Measurements from ENCODE around the gene RTN4RL1. TPM values are rescaled to one million over a fixed set of nuclear protein-coding genes. Genes with fewer than 3 reads are reported as not detected.
A peak's percentile ranks its signal among the peaks of the same experiment; 100 is the strongest.

RTN4RL1 gene
- total RNA-seq, 1 donor from 2014 or later: 12.4 TPM

GRCh38 chr17:1941272-1942065 is 83.7 kb downstream of the RTN4RL1 start:
- Mint-ChIP-seq H3K4me1 (ENCODE audit: low read depth) (peaks cover 5% of the 10 kb centered on the region), H3K27me3 (no peaks in the 10 kb centered on the region), H3K9me3 (ENCODE audit: low read depth) (no peaks in the 10 kb centered on the region), H3K36me3 (ENCODE audit: insufficient read depth) (no peaks in the 10 kb centered on the region), H3K4me3 (ENCODE audit: low read depth) (no peak overlapping the region), H3K27ac (no peak overlapping the region)
- no peak for TF ChIP-seq CTCF (IDR thresholded peaks at IDR 0.05; ENCODE audit: unreplicated experiment)
- DNase-seq (ENCODE audit: low spot score, unreplicated experiment): no peak

- Mint-ChIP-seq H3K27ac (peak overlapping the region; percentile 64), H3K4me1 (ENCODE audit: low read depth) (peaks cover 2% of the 10 kb centered on the region), H3K4me3 (ENCODE audit: low read depth) (no peak overlapping the region), H3K27me3 (no peaks in the 10 kb centered on the region), H3K36me3 (ENCODE audit: insufficient read depth) (no peaks in the 10 kb centered on the region), H3K9me3 (ENCODE audit: low read depth) (no peaks in the 10 kb centered on the region)
- no peak for DNase-seq (ENCODE audit: low spot score, unreplicated experiment)
- TF ChIP-seq CTCF (IDR thresholded peaks at IDR 0.05; ENCODE audit: unreplicated experiment): no peak
These were observed 84.3 kb downstream of the RTN4RL1 start for GRCh38 chr17:1940810-1941185.

- DNase-seq (ENCODE audit: low spot score, unreplicated experiment): no peak
- TF ChIP-seq CTCF (IDR thresholded peaks at IDR 0.05; ENCODE audit: unreplicated experiment): no peak
- no peak overlapping the region for H3K4me3 Mint-ChIP-seq (ENCODE audit: low read depth)
- H3K4me1 Mint-ChIP-seq (ENCODE audit: low read depth): peaks cover 2% of the 10 kb centered on the region
- no peaks in the 10 kb centered on the region for H3K27me3 Mint-ChIP-seq
- H3K27ac Mint-ChIP-seq: peak overlapping the region; percentile 64
- H3K9me3 Mint-ChIP-seq (ENCODE audit: low read depth): no peaks in the 10 kb centered on the region
- H3K36me3 Mint-ChIP-seq (ENCODE audit: insufficient read depth): no peaks in the 10 kb centered on the region
These were observed 84.9 kb downstream of the RTN4RL1 start for GRCh38 chr17:1939981-1940809.

- Mint-ChIP-seq H3K4me3 (ENCODE audit: low read depth) (no peak overlapping the region), H3K9me3 (ENCODE audit: low read depth) (no peaks in the 10 kb centered on the region), H3K4me1 (ENCODE audit: low read depth) (peaks cover 5% of the 10 kb centered on the region), H3K27ac (no peak overlapping the region), H3K36me3 (ENCODE audit: insufficient read depth) (no peaks in the 10 kb centered on the region), H3K27me3 (no peaks in the 10 kb centered on the region)
- no peak for DNase-seq (ENCODE audit: low spot score, unreplicated experiment)
- TF ChIP-seq CTCF (IDR thresholded peaks at IDR 0.05; ENCODE audit: unreplicated experiment): no peak
These were observed 87.7 kb downstream of the RTN4RL1 start for GRCh38 chr17:1937461-1937860.

GRCh38 chr17:1936766-1937165 is 88.4 kb downstream of the RTN4RL1 start:
- DNase-seq (ENCODE audit: low spot score, unreplicated experiment): no peak
- no peaks in the 10 kb centered on the region for H3K36me3 Mint-ChIP-seq (ENCODE audit: insufficient read depth)
- H3K4me3 Mint-ChIP-seq (ENCODE audit: low read depth): no peak overlapping the region
- no peaks in the 10 kb centered on the region for H3K27me3 Mint-ChIP-seq
- no peak for TF ChIP-seq CTCF (IDR thresholded peaks at IDR 0.05; ENCODE audit: unreplicated experiment)
- no peak overlapping the region for H3K27ac Mint-ChIP-seq
- no peaks in the 10 kb centered on the region for H3K9me3 Mint-ChIP-seq (ENCODE audit: low read depth)
- H3K4me1 Mint-ChIP-seq (ENCODE audit: low read depth): peaks cover 11% of the 10 kb centered on the region
